Parathyroid adenoma (tissue), 2 donors: ENCODE measurements around the gene FIBIN.

Experiments
- H2AFZ ChIP-seq: fragments of 300-600 bp; sonication (generic); one replicate; pipeline ENCODE4 v1.7.0; 2017; ENCODE audit warnings: antibody characterized with exemption, mild to moderate bottlenecking
- H3K27ac ChIP-seq: fragments of 300-600 bp; sonication (generic); one replicate; pipeline ENCODE4 v1.7.0; 2017
- H3K27me3 ChIP-seq: fragments of 300-600 bp; sonication (generic); one replicate; pipeline ENCODE4 v1.7.0; 2017; ENCODE audit warnings: low read length; ENCODE audit not compliant: control insufficient read depth, insufficient read depth
- H3K36me3 ChIP-seq: fragments of 300-600 bp; sonication (generic); one replicate; pipeline ENCODE4 v1.7.0; 2017; ENCODE audit warnings: low read length; ENCODE audit not compliant: control insufficient read depth, insufficient read depth
- H3K4me1 ChIP-seq: fragments of 300-600 bp; sonication (generic); one replicate; pipeline ENCODE4 v1.7.0; 2017; ENCODE audit warnings: control low read depth
- H3K4me2 ChIP-seq: fragments of 300-600 bp; sonication (generic); one replicate; pipeline ENCODE4 v1.7.0; 2017; ENCODE audit warnings: low read length
- H3K4me3 ChIP-seq: fragments of 300-600 bp; sonication (generic); one replicate; pipeline ENCODE4 v1.7.0; 2017; ENCODE audit warnings: low read depth, low read length
- H3K79me2 ChIP-seq: fragments of 300-600 bp; sonication (generic); one replicate; pipeline ENCODE4 v1.7.0; 2017; ENCODE audit warnings: control low read depth
- H3K9ac ChIP-seq: fragments of 300-600 bp; sonication (generic); one replicate; pipeline ENCODE4 v1.7.0; 2017; ENCODE audit warnings: mild to moderate bottlenecking
- H3K9me3 ChIP-seq: fragments of 300-600 bp; sonication (generic); one replicate; pipeline ENCODE4 v1.7.0; 2017; ENCODE audit warnings: low read length; ENCODE audit not compliant: control insufficient read depth
- TF ChIP-seq, protein P1 (sequence below): fragments of 300-600 bp; sonication (generic); IDR thresholded peaks from one replicate; pipeline ENCODE4 v1.7.0; 2017; ENCODE audit warnings: antibody characterized with exemption, mild to moderate bottlenecking
- donor health status: primary hyperparathyroidism.

The FIBIN gene

DNA sequence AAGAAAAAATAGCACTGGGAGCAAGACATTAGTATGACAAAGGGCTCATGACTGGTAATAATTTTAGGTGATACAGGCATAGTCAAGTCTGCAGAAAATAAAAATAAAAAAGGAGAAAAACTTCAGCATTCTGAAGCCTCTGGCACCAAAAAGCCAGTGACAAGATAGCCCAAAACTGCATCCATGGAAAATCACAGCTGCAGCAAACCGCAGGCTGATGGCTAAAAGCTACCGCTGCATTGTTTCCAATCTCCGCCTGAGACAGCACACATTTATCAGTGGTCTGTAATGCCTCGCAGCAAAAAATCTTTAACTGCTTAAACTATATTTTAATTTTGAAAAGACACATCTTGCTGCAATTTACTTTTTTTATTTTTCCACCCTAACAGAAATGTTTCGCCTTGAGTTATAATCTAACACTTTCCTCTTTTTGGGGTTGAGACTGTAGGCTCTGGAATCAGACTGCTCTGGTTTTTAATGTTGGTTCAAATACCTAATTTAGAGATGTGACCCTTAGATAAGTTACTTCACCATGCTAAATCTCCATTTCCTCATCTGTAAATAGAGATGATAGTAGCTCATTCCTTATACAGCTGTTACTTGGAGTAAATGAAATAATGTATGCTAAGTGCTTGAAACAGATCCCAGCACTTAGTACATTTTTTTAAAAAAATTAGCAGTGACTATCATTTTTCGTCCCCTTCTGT, 42.0 kb upstream of the FIBIN start:
- H3K27me3 ChIP-seq: no peaks in the 10 kb centered on the region
- no peak overlapping the region for H3K27ac ChIP-seq
- H3K9me3 ChIP-seq: no peaks in the 10 kb centered on the region
- H3K4me2 ChIP-seq: no peak overlapping the region
- TF ChIP-seq, protein P1, sequence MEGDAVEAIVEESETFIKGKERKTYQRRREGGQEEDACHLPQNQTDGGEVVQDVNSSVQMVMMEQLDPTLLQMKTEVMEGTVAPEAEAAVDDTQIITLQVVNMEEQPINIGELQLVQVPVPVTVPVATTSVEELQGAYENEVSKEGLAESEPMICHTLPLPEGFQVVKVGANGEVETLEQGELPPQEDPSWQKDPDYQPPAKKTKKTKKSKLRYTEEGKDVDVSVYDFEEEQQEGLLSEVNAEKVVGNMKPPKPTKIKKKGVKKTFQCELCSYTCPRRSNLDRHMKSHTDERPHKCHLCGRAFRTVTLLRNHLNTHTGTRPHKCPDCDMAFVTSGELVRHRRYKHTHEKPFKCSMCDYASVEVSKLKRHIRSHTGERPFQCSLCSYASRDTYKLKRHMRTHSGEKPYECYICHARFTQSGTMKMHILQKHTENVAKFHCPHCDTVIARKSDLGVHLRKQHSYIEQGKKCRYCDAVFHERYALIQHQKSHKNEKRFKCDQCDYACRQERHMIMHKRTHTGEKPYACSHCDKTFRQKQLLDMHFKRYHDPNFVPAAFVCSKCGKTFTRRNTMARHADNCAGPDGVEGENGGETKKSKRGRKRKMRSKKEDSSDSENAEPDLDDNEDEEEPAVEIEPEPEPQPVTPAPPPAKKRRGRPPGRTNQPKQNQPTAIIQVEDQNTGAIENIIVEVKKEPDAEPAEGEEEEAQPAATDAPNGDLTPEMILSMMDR: no peak
- no peak overlapping the region for H3K4me3 ChIP-seq
- H3K36me3 ChIP-seq: no peaks in the 10 kb centered on the region
- no peaks in the 10 kb centered on the region for H3K4me1 ChIP-seq
- H2AFZ ChIP-seq: no peak overlapping the region
- no peak overlapping the region for H3K9ac ChIP-seq
- H3K79me2 ChIP-seq: no peaks in the 10 kb centered on the region

DNA sequence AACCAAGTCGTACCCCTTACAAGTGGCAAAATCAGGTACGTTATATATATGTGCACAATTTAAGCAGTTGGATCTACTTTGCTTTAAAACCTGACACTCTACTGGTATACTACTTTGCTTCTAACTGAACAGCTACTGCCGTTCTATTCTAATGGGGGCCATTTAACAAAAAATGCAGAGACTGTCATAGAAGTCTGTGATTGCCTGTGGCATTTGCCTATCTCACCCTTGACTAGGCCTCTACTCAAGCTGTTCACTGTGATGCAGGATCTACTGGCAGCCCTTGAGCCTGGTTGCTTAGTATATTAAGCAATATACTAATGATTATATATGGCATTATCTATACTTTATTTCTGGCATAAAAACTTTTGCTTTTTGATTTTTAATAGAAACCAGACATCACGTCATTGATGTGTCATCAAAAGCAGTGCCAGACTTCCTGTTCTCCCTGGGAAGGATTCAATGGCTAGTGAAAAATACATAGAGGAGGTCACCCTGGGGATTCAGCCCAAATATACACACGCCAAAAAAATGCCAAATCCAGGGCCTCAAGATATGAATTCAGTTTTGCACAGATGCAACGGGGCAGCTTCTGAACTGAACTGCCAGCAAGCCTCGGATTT, 40.0 kb upstream of the FIBIN start:
- H3K9ac ChIP-seq: no peak overlapping the region
- no peaks in the 10 kb centered on the region for H3K4me1 ChIP-seq
- H3K27ac ChIP-seq: no peak overlapping the region
- no peak overlapping the region for H2AFZ ChIP-seq
- TF ChIP-seq, protein P1: no peak
- H3K4me2 ChIP-seq: no peak overlapping the region
- H3K79me2 ChIP-seq: no peaks in the 10 kb centered on the region
- H3K4me3 ChIP-seq: no peak overlapping the region
- no peaks in the 10 kb centered on the region for H3K9me3 ChIP-seq
- no peaks in the 10 kb centered on the region for H3K36me3 ChIP-seq
- H3K27me3 ChIP-seq: no peaks in the 10 kb centered on the region

DNA sequence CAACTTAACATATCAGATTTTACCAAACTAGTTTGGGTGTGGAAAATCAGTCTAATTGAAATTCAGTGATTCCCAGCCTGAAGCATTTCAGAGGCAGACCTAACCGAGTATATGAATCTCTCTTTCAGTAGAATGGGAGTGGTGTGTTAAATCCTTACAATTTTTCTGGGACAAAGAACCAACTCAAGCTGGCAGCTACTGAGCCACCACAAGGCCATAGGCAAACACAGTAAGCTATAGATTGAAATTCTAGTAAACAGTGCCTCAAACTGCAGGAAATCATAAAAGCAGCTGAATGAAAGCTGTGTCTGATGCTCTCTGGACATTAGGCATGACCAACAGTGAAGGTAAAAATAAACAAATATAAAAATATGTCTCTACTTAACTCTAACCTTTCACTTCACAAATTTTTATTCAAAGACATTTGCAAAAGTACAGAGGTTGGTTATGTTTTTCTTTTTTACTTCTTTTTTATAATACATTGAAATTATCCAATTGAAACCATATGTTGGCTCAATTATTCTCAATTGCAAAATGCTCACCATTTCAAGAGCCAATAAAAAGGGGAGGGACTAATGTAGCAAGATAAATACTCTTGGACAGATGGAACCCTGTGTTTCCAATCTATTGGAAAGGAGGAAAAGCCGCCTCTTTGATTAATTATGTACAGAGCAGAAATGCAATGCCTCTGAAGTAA, 35.8 kb upstream of the FIBIN start:
- no peaks in the 10 kb centered on the region for H3K4me1 ChIP-seq
- H3K27ac ChIP-seq: no peak overlapping the region
- no peaks in the 10 kb centered on the region for H3K36me3 ChIP-seq
- H2AFZ ChIP-seq: no peak overlapping the region
- no peaks in the 10 kb centered on the region for H3K79me2 ChIP-seq
- no peak overlapping the region for H3K4me2 ChIP-seq
- H3K9ac ChIP-seq: no peak overlapping the region
- no peaks in the 10 kb centered on the region for H3K27me3 ChIP-seq
- no peak overlapping the region for H3K4me3 ChIP-seq
- no peaks in the 10 kb centered on the region for H3K9me3 ChIP-seq
- TF ChIP-seq, protein P1: no peak

DNA sequence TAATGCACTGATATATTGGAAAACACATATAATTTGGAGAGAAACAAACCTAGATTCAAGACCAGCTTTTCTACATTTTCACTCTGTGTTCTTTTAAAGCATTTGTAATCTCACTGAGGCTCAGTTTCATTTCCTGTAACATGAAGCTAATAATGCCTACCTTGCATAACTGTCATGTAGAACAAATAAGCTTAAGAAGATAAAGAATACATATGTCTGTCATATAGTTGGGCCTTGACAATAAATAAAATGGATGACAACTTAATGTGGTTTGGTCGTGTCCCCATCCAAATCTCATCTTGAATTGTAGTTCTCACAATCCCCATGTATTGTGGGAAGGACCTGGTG, 35.2 kb upstream of the FIBIN start:
- Histone ChIP-seq H3K9ac (no peak overlapping the region), H3K36me3 (no peaks in the 10 kb centered on the region), H3K27me3 (no peaks in the 10 kb centered on the region), H3K4me1 (no peaks in the 10 kb centered on the region), H2AFZ (no peak overlapping the region), H3K9me3 (no peaks in the 10 kb centered on the region), H3K4me2 (no peak overlapping the region), H3K27ac (no peak overlapping the region), H3K79me2 (no peaks in the 10 kb centered on the region), H3K4me3 (no peak overlapping the region)
- TF ChIP-seq, protein P1: no peak
